ENCODE data around the gene MKS1. TPM values are rescaled to one million over a fixed set of nuclear protein-coding genes. Genes with fewer than 3 reads are reported as not detected.

Gene MKS1
- total RNA-seq, 3 donors from 2014 or later = 8.0 to 21.1 (median 15.1) TPM

DNA sequence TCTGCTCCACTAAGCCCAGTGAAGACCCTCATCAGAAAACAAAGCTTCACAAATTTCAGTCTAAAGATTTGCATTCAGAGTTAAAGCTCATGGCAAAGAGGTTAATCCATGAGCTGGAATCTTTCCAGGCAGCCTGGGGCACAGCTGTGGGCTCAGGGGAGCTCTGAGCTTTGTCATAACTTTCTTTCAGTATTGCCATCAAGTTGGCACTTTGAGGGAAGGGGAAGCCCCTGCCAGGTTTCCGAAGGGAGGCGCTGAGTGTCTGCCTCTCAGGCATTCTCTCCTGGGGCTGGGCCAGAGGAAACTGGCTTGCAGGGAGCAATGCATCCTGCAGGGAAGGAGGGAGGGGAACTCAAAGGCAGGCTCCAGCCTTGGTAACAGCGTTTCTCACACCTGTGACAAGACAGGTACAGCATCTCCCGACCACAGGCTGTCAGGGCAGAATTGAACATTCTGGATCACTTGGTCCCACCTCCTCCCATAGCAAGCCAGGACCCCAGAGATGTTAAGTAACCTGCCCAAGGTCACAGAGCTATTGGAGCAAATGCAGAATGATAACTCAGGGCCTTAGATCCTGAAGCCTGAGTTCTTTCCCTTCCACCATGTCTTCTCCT, 23.2 kb upstream of the MKS1 start:
- H3K27ac ChIP-seq = no peak overlapping the region
- H3K4me3 ChIP-seq = no peak overlapping the region
- intact Hi-C loops (cut with DNase I; ENCODE audit: low total_unique reads) = no loop called here
- H3K9me3 ChIP-seq = no peaks in the 10 kb centered on the region
- TF ChIP-seq POLR2A (IDR thresholded peaks at IDR 0.05) (no peak), POLR2AphosphoS5 (IDR thresholded peaks at IDR 0.05) (no peak), CTCF (IDR thresholded peaks at IDR 0.05) (no peak)
- no peaks in the 10 kb centered on the region for H3K36me3 ChIP-seq
- no peak for DNase-seq (ENCODE audit: low spot score in 2 of 2)
- peaks cover 0 to 6% of the 10 kb centered on the region in 2 donors for H3K27me3 ChIP-seq
- no peaks in the 10 kb centered on the region for H3K4me1 ChIP-seq

- no peak overlapping the region for H3K4me3 ChIP-seq
- no peak overlapping the region for H3K27ac ChIP-seq
- no peaks in the 10 kb centered on the region for H3K36me3 ChIP-seq
- H3K4me1 ChIP-seq = no peaks in the 10 kb centered on the region
- peaks cover 0 to 6% of the 10 kb centered on the region in 2 donors for H3K27me3 ChIP-seq
- no peak for DNase-seq (ENCODE audit: low spot score in 2 of 2)
- TF ChIP-seq POLR2A (IDR thresholded peaks at IDR 0.05) (no peak), CTCF (IDR thresholded peaks at IDR 0.05) (no peak), POLR2AphosphoS5 (IDR thresholded peaks at IDR 0.05) (no peak)
- intact Hi-C loops (cut with DNase I; ENCODE audit: low total_unique reads) = no loop called here
- H3K9me3 ChIP-seq = no peaks in the 10 kb centered on the region
Observed at GRCh38 chr17:58239987-58240386, 20.9 kb upstream of the MKS1 start.

GRCh38 chr17:58238147-58238634, 19.1 kb upstream of the MKS1 start, which contains the start of gene LPO:
Gene LPO, plus strand, starts transcription at chr17:58238584. Its CDS starts 4,396 bp downstream, at chr17:58242980.
- intact Hi-C loops (cut with DNase I; ENCODE audit: low total_unique reads) = no loop called here
- TF ChIP-seq POLR2AphosphoS5 (IDR thresholded peaks at IDR 0.05) = no peak
- no peak for TF ChIP-seq POLR2A (IDR thresholded peaks at IDR 0.05)
- TF ChIP-seq CTCF (IDR thresholded peaks at IDR 0.05) = no peak
- no peak for DNase-seq (ENCODE audit: low spot score in 2 of 2)
- Histone ChIP-seq H3K27ac (no peak within 1 kb of the TSS), H3K36me3 (no peaks in the 10 kb centered on the region), H3K4me1 (no peaks in the 10 kb centered on the region), H3K27me3 (peaks cover 0 to 6% of the 10 kb centered on the region in 2 donors), H3K4me3 (no peak within 1 kb of the TSS), H3K9me3 (no peaks in the 10 kb centered on the region)

GRCh38 chr17:58236394-58236793, 17.3 kb upstream of the MKS1 start:
- Histone ChIP-seq H3K27ac (no peak overlapping the region), H3K27me3 (peaks cover 0 to 4% of the 10 kb centered on the region in 2 donors), H3K4me1 (no peaks in the 10 kb centered on the region), H3K4me3 (no peak overlapping the region), H3K36me3 (no peaks in the 10 kb centered on the region), H3K9me3 (no peaks in the 10 kb centered on the region)
- DNase-seq (ENCODE audit: low spot score in 2 of 2) = no peak
- intact Hi-C loops (cut with DNase I; ENCODE audit: low total_unique reads) = no loop called here
- no peak for TF ChIP-seq POLR2AphosphoS5 (IDR thresholded peaks at IDR 0.05)
- no peak for TF ChIP-seq POLR2A (IDR thresholded peaks at IDR 0.05)

GRCh38 chr17:58235821-58236220, 16.8 kb upstream of the MKS1 start:
- Histone ChIP-seq H3K9me3 (no peaks in the 10 kb centered on the region), H3K27ac (no peak overlapping the region), H3K4me3 (no peak overlapping the region), H3K27me3 (no peaks in the 10 kb centered on the region), H3K4me1 (no peaks in the 10 kb centered on the region), H3K36me3 (no peaks in the 10 kb centered on the region)
- intact Hi-C loops (cut with DNase I; ENCODE audit: low total_unique reads) = no loop called here
- no peak for DNase-seq (ENCODE audit: low spot score in 2 of 2)
- TF ChIP-seq POLR2A (IDR thresholded peaks at IDR 0.05) (no peak), POLR2AphosphoS5 (IDR thresholded peaks at IDR 0.05) (no peak), CTCF (IDR thresholded peaks at IDR 0.05) (no peak)

Measured in breast epithelium (tissue), 4 donors.